22Rv1 (cell line): Measurements from ENCODE around the gene CFAP68.

Experiments used
- H3K27ac ChIP-seq: fragments of 450-650 bp; 2 replicates; pipeline ENCODE4 v1.5.1; 2017
- ZFX ChIP-seq: fragments of 450-650 bp; IDR thresholded peaks from 2 replicates; pipeline ENCODE4 v1.6.1; 2017; ENCODE audit warnings: antibody characterized with exemption, borderline replicate concordance
- TF ChIP-seq, protein P1 (sequence below): fragments of 450-650 bp; IDR thresholded peaks from 2 replicates; pipeline ENCODE4 v1.5.1; 2017; ENCODE audit warnings: mild to moderate bottlenecking

The CFAP68 gene

DNA sequence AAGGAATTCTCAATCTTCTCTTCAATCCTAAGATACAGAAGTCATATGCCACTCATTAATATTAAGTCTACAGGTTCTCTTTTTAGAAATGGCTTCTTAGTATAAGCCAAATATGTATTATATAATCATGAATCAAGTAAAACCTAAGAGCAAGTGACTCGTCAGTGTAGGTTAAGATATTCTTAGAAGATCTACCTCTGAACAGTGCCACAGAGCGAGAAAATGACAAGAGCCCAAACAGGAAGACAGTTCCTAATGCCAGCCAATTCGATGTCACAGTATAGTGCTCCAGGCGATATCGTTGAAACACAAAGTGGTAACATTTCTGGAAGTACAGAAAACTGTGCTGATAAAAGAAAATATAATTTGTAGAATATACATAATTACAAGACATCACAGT lies 41.3 kb upstream of the CFAP68 start:
- H3K27ac ChIP-seq: no peak overlapping the region
- no peak for TF ChIP-seq ZFX
- TF ChIP-seq, protein P1, sequence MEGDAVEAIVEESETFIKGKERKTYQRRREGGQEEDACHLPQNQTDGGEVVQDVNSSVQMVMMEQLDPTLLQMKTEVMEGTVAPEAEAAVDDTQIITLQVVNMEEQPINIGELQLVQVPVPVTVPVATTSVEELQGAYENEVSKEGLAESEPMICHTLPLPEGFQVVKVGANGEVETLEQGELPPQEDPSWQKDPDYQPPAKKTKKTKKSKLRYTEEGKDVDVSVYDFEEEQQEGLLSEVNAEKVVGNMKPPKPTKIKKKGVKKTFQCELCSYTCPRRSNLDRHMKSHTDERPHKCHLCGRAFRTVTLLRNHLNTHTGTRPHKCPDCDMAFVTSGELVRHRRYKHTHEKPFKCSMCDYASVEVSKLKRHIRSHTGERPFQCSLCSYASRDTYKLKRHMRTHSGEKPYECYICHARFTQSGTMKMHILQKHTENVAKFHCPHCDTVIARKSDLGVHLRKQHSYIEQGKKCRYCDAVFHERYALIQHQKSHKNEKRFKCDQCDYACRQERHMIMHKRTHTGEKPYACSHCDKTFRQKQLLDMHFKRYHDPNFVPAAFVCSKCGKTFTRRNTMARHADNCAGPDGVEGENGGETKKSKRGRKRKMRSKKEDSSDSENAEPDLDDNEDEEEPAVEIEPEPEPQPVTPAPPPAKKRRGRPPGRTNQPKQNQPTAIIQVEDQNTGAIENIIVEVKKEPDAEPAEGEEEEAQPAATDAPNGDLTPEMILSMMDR: no peak

- no peak for TF ChIP-seq ZFX
- TF ChIP-seq, protein P1: no peak
- no peak overlapping the region for H3K27ac ChIP-seq
Observed at GRCh38 chr11:111840143-111840542, 39.2 kb upstream of the CFAP68 start.

DNA sequence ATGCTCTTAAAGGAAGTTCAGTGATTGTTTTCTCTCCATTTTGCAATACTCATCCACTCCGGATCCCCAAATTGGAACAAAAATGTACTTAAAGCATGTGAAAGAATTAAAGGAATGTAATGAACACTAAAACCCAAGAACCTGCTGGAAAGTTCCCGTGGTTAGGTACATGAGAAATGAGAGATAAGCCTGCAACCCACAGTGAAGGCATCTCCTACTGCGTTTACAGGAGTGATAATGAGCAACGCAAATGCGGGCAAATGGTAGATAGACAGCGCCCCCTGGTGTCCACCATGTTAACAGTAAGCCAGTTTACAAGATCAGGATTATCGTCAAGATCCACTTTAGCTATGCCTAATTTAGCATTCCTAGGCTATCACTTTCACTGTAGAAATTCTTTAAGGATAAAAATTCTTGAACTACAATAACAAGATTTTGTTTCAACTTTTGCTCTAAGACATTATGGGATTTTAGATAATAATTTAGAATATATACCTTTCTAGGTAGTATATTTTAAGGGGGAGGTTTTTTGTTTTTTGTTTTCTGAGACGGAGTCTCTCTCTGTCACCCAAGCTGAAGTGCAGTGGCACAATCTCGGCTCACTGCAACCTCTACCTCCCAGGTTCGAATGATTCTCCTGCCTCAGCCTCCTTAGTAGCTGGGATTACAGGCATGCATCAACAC lies 37.8 kb upstream of the CFAP68 start:
- H3K27ac ChIP-seq: no peak overlapping the region; the same call in 1 of the 2 replicates
- no peak for TF ChIP-seq ZFX
- TF ChIP-seq, protein P1: peak; percentile 91

GRCh38 chr11:111843661-111844060 lies 35.7 kb upstream of the CFAP68 start:
- no peak overlapping the region for H3K27ac ChIP-seq
- TF ChIP-seq, protein P1: no peak
- no peak for TF ChIP-seq ZFX

DNA sequence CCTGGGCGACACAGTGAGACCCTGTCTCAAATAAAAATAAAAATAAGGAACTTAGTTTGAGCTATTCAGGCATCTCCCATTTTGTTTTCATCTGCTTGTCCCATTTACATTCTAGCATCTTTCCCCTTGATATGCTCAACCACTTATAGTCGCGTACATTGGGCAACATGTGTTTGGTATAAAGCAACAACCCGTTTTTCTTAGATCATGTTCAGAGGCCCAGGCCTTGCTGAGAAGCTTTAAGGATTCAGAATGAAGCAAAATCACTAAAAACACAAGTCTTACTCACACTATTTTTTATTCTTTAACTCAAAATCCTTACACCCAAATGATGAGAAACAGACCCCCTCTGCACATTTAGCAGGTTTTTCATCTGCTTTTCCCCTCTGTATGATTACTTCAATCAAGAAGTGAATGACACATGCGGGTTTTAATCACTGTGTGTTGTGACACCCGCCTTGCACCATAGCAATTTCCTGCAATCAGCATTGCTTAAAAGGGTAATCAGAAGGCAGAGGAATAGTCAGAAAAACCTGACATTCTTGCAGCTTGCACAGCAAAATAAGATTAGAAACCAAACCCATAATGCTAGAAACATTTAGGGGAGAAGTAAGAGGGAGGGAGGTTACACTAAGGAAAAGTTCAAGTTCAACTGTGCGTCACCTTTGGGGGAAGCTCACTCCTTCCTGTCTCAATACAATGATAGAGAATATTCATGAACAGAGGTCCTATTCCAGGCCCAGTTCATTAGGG lies 33.9 kb upstream of the CFAP68 start:
- H3K27ac ChIP-seq: no peak overlapping the region

GRCh38 chr11:111846063-111846462 lies 33.3 kb upstream of the CFAP68 start:
- no peak overlapping the region for H3K27ac ChIP-seq
- no peak for TF ChIP-seq ZFX
- TF ChIP-seq, protein P1: no peak

More for the DNA sequence above, 33.9 kb upstream of the CFAP68 start:
- TF ChIP-seq ZFX: no peak
- TF ChIP-seq, protein P1: no peak

DNA sequence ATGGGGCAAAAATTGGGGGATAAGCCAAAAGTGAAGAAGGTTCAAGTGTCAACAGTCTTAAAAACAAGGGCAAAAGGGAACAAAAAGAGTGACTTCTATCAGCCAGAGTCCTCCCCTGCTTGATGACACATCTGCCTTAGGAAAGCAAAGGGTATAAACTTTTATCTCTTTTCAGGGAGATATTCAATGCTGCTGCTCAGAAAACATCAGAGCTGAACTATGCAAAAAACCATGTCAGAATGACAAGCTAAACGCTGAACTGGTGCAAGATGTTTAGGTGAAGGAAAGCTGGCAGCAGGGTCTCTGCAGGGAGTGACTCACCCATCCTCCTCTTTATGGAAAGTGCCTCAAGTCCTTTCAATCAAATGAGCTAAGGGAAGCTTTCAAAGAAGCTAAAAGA lies 32.7 kb upstream of the CFAP68 start:
- no peak overlapping the region for H3K27ac ChIP-seq
- TF ChIP-seq, protein P1: no peak
